ENCODE data around the gene C1QTNF2. TPM values are rescaled to one million over a fixed set of nuclear protein-coding genes. Genes with fewer than 3 reads are reported as not detected.

C1QTNF2 gene
- total RNA-seq, 6 experiments from 2014 or later = 0.76 to 2.9 (median 2.6) TPM

DNA sequence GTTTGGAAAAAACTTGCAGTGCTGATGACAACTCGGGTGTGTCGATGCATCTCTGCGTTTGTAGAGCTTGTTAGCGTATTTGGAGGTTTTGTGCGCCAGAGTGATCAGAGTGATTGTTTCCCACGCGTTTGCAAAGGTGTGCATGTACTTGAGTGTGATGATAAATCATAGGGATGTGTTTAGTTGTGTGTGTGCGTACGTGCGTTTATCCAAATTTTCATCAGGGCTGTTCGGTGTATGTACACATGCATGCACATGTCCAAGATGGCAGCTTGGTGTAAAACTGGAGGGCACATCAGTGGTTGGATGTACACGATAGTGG, 248 bp upstream of the C1QTNF2 start:
- no peak for TF ChIP-seq CTCF (IDR thresholded peaks at IDR 0.05)
- H3K9me3 Mint-ChIP-seq = no peaks in the 10 kb centered on the region
- peak overlapping the region; percentile 86 for H3K4me3 Mint-ChIP-seq
- H3K27ac Mint-ChIP-seq = no peak overlapping the region; the same call in 1 of the 2 replicates
- H3K4me1 Mint-ChIP-seq (ENCODE audit: low read depth) = peaks cover 18% of the 10 kb centered on the region
- H3K27me3 Mint-ChIP-seq (ENCODE audit: insufficient read depth) = peaks cover 32% of the 10 kb centered on the region
- DNase-seq = no peak
- H3K36me3 Mint-ChIP-seq (ENCODE audit: low read depth) = no peaks in the 10 kb centered on the region

- Mint-ChIP-seq H3K4me1 (ENCODE audit: low read depth) (peaks cover 18% of the 10 kb centered on the region), H3K27me3 (ENCODE audit: insufficient read depth) (peaks cover 13% of the 10 kb centered on the region), H3K9me3 (no peaks in the 10 kb centered on the region)
These were observed 2.5 kb downstream of the C1QTNF2 start for GRCh38 chr5:160367885-160368284.

DNA sequence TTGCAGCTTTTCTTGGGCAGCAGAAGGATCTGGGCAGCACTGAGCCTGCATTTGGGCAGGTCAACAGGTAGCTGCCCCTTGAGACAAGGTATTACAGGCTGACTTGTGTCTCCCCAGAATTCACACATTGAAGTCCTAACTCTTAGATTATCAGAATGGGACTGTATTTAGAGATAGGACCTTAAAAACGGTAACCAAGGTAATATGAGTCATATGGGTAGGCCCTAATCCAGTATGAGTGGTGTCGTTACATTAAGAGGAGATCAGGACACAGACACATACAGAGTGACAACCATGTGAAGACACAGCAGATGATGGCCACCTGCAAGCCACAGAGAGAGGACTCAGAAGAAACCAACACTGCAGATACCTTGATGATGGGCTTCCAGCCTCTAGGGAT, 3.2 kb downstream of the C1QTNF2 start:
- H3K4me1 Mint-ChIP-seq (ENCODE audit: low read depth) = peaks cover 18% of the 10 kb centered on the region
- peaks cover 8% of the 10 kb centered on the region for H3K27me3 Mint-ChIP-seq (ENCODE audit: insufficient read depth)
- no peaks in the 10 kb centered on the region for H3K36me3 Mint-ChIP-seq (ENCODE audit: low read depth)
- H3K27ac Mint-ChIP-seq = no peak overlapping the region
- no peak for TF ChIP-seq CTCF (IDR thresholded peaks at IDR 0.05)
- H3K9me3 Mint-ChIP-seq = no peaks in the 10 kb centered on the region
- H3K4me3 Mint-ChIP-seq = no peak overlapping the region
- DNase-seq = no peak

More at GRCh38 chr5:160367885-160368284, 2.5 kb downstream of the C1QTNF2 start:
- H3K27ac Mint-ChIP-seq = no peak overlapping the region
- no peak for DNase-seq
- no peak overlapping the region for H3K4me3 Mint-ChIP-seq
- H3K36me3 Mint-ChIP-seq (ENCODE audit: low read depth) = no peaks in the 10 kb centered on the region
- TF ChIP-seq CTCF (IDR thresholded peaks at IDR 0.05) = no peak

DNA sequence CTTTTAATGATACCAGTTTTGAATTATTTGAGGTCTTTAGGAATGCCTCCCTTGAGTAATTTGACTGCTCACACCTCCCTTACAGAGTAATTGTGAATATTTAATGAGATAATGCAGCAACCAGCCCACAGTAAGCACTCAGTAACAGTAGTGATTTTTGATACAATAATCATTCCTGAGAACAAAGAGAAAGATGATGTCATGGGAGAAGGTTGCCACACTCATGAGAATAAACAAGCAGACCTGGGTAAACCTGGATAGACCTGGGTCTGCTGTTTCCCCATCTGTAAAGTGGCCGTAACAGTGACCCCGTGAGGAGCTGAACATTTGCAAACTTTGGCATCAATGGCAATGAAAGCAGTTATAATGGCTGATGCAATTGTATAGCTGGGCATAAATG, 4.2 kb downstream of the C1QTNF2 start:
- H3K9me3 Mint-ChIP-seq = no peaks in the 10 kb centered on the region
- no peak overlapping the region for H3K27ac Mint-ChIP-seq
- DNase-seq = no peak
- H3K4me3 Mint-ChIP-seq = no peak overlapping the region
- H3K27me3 Mint-ChIP-seq (ENCODE audit: insufficient read depth) = peaks cover 8% of the 10 kb centered on the region
- no peaks in the 10 kb centered on the region for H3K36me3 Mint-ChIP-seq (ENCODE audit: low read depth)
- H3K4me1 Mint-ChIP-seq (ENCODE audit: low read depth) = peaks cover 18% of the 10 kb centered on the region
- TF ChIP-seq CTCF (IDR thresholded peaks at IDR 0.05) = no peak

DNA sequence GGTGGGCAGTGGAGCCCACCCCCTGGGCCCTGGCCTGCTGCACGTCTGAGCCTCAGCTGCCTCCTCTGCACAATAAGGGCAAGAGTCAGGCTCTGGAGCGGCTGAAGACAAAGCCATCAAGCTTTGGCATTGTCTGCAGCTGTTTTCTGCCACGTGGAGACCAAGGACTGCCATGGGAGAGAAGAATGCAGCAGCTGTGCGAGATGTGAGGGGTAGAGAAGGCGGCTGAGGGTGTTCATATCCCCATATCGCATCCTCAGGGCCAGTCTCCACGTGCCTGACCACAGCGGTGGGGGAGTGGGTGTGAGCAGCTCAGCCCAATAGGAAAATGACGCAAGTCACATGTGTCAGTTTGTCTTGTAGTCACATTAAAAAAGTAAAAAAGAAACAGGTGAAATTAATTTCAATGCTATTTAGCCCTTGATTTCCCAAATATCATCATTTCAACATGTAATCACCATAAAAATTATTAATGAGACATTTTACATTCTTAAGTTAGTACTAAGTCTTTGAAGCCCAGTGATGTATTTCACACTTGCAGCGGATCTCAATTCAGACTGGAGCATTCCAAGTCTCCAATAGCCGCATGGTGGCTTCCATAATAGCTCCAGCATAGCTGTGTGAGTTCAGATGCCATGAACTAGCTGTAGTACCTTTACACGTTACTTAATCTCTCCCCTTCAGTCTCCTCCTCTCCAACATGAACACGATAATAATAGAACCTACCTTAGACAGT, 6.6 kb downstream of the C1QTNF2 start:
- TF ChIP-seq CTCF (IDR thresholded peaks at IDR 0.05) = no peak
- Mint-ChIP-seq H3K4me1 (ENCODE audit: low read depth) (peaks cover 5% of the 10 kb centered on the region; the same call in 1 of the 2 replicates), H3K27me3 (ENCODE audit: insufficient read depth) (peaks cover 4% of the 10 kb centered on the region; the same call in 1 of the 2 replicates), H3K36me3 (ENCODE audit: low read depth) (no peaks in the 10 kb centered on the region), H3K9me3 (no peaks in the 10 kb centered on the region), H3K4me3 (no peak overlapping the region), H3K27ac (no peak overlapping the region)
- DNase-seq = no peak
